ENCODE results near the gene NTNG1.
"Not testable (repeated sequence)": the region's sequence is repeated elsewhere in the genome, so short reads cannot be mapped to it uniquely, and the experiment has no call there.

Gene NTNG1

DNA sequence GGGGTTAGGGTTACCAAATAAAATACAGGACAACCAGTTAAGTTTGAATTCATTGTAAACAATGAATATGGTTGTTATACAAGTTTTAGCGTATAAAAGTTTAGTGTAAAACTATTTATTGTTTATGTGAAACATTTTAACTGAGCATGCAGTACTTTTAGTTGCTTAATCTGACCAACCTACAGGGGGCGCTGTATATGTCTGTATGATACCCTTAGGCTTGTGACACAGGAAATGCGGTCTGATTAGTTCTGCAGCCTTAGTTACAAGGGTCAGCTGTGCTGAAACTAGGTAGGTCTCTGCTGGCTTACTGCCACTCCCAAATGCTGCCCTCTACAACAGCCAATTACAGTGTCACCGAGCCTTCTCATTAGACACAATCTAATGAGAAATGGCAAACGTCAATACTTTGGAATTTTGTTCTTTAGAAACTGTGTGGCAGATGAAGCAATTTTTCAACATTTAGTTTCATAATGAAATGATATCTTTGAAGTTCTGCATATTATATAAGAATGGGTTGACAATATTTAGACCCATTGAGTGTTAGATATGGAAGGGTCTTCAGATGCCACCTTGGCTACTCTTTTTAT is 56.2 kb downstream of the NTNG1 start:
- DNase-seq (ENCODE audit: low read depth in 2 of 2), result no peak

GRCh38 chr1:107198561-107198960 is 57.7 kb downstream of the NTNG1 start:
- DNase-seq (ENCODE audit: low read depth in 2 of 2), result no peak

- DNase-seq (ENCODE audit: low read depth in 2 of 2), result no peak
These were observed 59.8 kb downstream of the NTNG1 start for GRCh38 chr1:107200631-107201030.

GRCh38 chr1:107202007-107202406 is 61.2 kb downstream of the NTNG1 start:
- no peak for DNase-seq (ENCODE audit: low read depth in 2 of 2)

DNA sequence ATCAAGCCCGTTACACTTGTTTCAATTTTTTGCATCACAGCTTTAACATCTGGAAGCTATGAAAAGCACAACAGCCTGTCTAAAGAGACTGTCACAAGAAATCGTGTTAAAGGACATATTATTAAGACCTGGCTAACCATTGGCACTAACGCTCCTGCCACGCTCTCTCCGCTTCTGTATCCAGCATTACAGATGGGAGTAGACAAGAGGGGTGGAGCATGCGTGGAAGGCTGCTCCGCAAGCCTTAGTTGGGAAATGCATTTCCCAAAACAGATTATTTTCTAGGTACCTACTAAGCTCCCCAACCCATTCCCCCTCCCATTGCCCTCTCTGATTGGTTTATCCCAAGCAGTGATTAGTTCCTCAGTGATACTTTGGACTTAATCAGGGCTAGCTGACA is 72.4 kb downstream of the NTNG1 start:
- DNase-seq (ENCODE audit: low read depth in 2 of 2), result no peak

GRCh38 chr1:107220036-107220435 is 79.2 kb downstream of the NTNG1 start:
- no peak for DNase-seq (ENCODE audit: low read depth in 2 of 2)

DNA sequence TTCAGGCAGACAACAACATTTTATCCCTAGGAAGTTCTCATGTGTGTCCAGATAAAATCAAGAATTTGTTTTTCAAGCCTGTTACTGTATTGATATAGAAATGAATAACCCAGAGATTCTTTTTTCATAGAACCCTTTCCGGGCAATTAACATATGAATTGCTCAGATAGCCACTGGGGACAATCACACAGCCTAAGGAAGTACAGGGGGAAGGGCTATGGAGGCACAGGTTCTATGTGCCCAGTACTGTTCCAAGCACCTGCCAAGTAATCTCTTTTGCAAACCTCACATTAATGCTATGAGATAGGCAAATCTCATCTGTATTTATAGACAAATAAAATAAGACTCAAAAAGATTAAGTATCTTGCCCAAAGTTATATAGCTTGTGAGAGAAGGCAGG is 84.9 kb downstream of the NTNG1 start:
- DNase-seq (ENCODE audit: low read depth in 2 of 2), result no peak

- DNase-seq (ENCODE audit: low read depth in 2 of 2), result no peak
These were observed 88.0 kb downstream of the NTNG1 start for GRCh38 chr1:107228704-107229371.

GRCh38 chr1:107229711-107230110 is 88.9 kb downstream of the NTNG1 start:
- no peak for DNase-seq (ENCODE audit: low read depth in 2 of 2)

DNA sequence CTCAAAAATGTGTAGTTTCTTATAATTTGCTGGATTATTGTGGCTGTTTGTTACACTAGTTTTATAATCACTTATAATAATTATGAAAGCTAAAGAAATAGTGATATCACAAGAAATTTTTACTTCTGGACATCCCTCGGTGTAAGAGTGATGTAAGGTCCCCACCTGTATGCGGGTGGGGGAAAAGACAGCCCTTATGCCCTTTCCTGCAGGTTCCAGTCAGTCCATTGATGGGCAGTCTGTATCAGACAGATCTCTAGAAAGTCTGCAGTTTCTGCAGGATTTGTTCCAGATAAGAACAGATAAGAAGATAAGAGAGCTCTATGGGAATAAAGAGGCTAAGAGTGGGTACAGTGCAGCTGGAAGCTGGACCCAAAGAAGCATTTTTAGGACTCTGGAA is 89.3 kb downstream of the NTNG1 start:
- DNase-seq (ENCODE audit: low read depth in 2 of 2), result no peak

GRCh38 chr1:107231291-107231690 is 90.5 kb downstream of the NTNG1 start:
- DNase-seq (ENCODE audit: low read depth in 2 of 2), result no peak

DNA sequence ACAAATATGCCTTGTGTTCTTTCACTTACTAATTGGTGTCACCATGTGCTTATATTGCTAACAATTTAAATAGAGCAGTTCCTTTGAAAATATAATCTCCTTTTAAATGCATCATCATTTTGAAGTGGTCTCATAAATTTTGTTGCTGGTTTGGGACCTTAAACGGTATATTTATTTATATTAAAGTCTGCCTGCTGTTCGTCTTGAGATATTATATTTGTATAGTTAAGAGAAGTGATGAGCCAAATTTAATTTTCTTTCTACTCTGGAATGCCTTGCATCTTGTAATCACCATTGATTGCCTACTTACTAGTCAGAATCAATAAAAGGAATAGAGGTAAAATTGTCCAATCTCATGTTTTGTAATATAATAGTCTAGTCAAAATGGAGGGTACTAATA is 91.6 kb downstream of the NTNG1 start:
- no peak for DNase-seq (ENCODE audit: low read depth in 2 of 2)

GRCh38 chr1:107236760-107237159 is 95.9 kb downstream of the NTNG1 start:
- DNase-seq (ENCODE audit: low read depth in 2 of 2), result not testable (repeated sequence)

DNA sequence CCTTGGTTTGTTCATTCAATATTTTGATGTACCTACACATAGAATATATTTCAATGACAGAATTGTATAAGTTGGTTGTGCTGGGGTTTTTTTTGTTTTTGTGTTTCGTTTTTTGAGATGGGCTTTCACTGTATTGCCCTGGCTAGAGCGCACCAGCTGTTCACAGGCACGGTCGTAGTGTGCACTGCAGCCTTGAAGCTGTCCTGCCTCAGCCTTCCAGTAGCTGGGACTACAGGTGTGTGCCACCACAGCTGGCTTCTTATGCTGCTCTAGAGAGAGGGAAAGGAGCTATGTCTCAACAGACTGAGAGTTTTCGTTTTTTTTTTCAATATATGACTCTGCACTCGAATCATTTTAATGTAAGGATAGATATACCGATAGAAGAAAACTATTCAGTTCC is 102.6 kb downstream of the NTNG1 start:
- no peak for DNase-seq (ENCODE audit: low read depth in 2 of 2)

DNA sequence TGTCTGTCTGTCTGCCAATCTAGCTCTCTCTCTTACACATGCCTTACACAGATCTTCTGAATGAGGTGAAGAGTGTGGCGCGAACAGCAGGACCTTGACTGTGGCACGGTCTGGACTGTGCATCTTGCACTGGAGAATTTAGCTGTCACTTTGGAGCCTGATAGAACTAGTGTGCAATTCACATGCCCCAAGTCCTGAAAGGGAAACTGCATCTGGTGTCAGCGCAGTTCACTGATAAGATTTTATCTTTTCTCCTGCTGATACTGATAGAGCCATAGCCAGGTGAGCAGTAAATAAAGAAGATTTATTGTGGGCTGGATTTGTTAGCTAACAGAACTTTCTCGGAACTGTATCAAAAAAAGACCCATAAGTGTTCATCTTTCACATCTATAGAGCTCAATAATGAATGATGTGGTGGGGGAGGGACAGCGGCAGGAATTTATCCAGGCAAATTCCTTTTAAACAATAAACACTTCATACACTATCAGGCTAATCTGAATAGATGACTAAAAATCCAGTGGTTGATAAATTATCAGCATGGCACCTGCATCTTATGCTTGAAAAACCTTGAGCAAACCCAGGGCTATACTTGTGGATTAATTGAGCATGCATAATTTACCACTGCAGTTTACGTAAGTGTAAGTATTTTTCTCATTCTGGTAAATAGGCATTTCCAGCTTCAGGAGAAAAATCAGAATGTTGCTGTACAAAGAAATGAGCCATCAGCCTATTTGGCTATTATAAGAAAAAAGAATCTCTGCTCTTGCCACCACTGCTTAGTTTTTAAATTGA is 104.1 kb downstream of the NTNG1 start:
- DNase-seq (ENCODE audit: low read depth in 2 of 2), result no peak

GRCh38 chr1:107246775-107247345 is 106.0 kb downstream of the NTNG1 start:
- no peak for DNase-seq (ENCODE audit: low read depth in 2 of 2)

DNA sequence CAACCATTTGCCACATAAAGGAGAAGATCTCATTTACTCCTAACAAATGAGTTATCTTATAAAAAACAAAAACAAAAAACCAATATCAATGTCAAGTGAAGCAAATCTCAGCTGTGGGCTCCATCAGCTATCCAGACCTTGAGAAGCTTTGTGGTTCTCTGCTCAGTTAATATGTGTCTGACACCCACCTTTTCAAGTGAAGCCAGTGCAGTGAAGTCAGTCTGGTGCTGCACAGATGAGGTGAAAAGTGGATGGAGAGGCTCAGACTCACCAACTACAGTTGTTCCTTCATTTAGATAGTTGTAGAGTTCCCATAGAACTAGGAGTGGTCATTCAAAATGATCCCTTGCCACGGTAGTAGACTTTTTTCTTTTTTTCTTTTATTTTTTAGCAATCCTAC is 106.8 kb downstream of the NTNG1 start:
- no peak for DNase-seq (ENCODE audit: low read depth in 2 of 2)

- no peak for DNase-seq (ENCODE audit: low read depth in 2 of 2)
These were observed 109.3 kb downstream of the NTNG1 start for GRCh38 chr1:107250169-107250568.

GRCh38 chr1:107251083-107251482 is 110.2 kb downstream of the NTNG1 start:
- no peak for DNase-seq (ENCODE audit: low read depth in 2 of 2)

DNA sequence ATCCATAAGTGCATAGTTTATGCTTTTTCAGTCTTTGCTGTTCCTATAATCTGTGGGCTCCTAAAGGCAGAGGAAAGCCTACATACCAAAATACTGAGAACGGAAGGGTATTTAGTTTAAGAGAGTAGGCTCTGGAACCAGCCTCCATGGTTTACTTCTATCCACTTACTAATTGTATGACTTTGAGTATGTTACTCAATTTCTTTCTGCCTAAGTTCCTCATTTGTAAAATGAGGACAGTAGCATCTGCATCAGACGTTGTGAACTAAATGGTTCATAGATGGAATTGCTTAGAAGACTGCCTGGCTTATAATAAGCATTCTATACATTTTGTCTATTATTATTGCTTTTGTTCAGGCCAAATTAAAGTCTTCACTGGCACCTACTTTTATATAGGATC is 111.0 kb downstream of the NTNG1 start:
- DNase-seq (ENCODE audit: low read depth in 2 of 2), result no peak

GRCh38 chr1:107252271-107252670 is 111.4 kb downstream of the NTNG1 start:
- DNase-seq (ENCODE audit: low read depth in 2 of 2), result no peak

DNA sequence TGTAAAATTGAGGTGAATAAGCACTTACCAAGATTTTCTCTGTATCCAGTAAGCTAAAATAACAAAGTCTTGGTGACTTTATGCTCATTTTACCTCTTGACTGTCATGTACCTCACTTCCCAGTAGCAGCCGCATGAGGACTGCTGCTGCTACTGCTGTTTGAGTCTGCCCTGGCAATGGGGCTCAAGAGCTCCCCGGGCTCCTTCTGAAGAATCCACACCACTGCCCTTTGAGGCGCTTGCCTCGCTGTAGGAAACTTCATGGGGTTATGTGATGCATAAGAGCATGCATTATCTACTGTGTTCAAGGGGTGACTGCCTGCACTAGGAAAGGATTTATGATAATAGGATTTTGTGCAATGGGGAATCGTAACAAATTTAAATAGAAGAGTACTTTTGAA is 113.5 kb downstream of the NTNG1 start:
- DNase-seq (ENCODE audit: low read depth in 2 of 2), result no peak

GRCh38 chr1:107255469-107255868 is 114.6 kb downstream of the NTNG1 start:
- DNase-seq (ENCODE audit: low read depth in 2 of 2), result no peak
